Coronary artery (tissue), 2 donors: ENCODE results near the gene WARS2.

Experiments used
- DNase-seq: peaks from one replicate; pipeline ENCODE4 v3.0.0-alpha.2; 2017; ENCODE audit warnings: low spot score
- H3K27ac ChIP-seq, 2 donors: fragments of 200-600 bp; sonication (generic); one replicate each; pipeline ENCODE4 v1.5.1; 2016 to 2019
- H3K4me3 ChIP-seq: fragments of 200-600 bp; sonication (generic); 2 replicates; pipeline ENCODE4 v1.5.1; 2016; ENCODE audit warnings: mild to moderate bottlenecking, moderate library complexity
- TF ChIP-seq, protein P1 (sequence below): fragments of 200-600 bp; sonication (generic); IDR thresholded peaks from one replicate; pipeline ENCODE4 v1.5.1; 2019; ENCODE audit warnings: antibody characterized with exemption

The WARS2 gene

GRCh38 chr1:119115736-119116135, 24.7 kb downstream of the WARS2 start:
- Histone ChIP-seq H3K27ac (no peak overlapping the region), H3K4me3 (no peak overlapping the region)
- no peak for DNase-seq
- TF ChIP-seq, protein P1, sequence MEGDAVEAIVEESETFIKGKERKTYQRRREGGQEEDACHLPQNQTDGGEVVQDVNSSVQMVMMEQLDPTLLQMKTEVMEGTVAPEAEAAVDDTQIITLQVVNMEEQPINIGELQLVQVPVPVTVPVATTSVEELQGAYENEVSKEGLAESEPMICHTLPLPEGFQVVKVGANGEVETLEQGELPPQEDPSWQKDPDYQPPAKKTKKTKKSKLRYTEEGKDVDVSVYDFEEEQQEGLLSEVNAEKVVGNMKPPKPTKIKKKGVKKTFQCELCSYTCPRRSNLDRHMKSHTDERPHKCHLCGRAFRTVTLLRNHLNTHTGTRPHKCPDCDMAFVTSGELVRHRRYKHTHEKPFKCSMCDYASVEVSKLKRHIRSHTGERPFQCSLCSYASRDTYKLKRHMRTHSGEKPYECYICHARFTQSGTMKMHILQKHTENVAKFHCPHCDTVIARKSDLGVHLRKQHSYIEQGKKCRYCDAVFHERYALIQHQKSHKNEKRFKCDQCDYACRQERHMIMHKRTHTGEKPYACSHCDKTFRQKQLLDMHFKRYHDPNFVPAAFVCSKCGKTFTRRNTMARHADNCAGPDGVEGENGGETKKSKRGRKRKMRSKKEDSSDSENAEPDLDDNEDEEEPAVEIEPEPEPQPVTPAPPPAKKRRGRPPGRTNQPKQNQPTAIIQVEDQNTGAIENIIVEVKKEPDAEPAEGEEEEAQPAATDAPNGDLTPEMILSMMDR = no peak

DNA sequence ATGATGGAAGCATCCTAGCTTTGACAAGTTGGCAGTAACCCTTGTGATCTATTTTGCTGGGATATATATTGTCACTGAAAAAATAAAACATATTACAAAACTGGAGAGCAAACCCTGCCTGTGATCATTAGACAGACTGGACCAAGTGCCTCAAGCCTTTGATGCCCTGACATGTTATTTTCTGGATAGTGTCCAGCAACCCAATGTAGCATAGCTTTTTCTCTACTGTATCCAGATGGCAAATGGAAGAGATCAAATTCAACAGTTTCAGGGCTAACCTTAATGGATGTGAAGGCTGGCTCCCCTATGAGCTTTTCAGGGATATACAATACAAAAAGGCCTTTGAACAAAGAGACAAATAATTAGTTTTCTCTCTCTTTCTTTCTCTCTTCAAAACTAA, 25.1 kb downstream of the WARS2 start:
- Histone ChIP-seq H3K27ac (no peak overlapping the region), H3K4me3 (no peak overlapping the region)
- DNase-seq = no peak
- TF ChIP-seq, protein P1 = no peak

DNA sequence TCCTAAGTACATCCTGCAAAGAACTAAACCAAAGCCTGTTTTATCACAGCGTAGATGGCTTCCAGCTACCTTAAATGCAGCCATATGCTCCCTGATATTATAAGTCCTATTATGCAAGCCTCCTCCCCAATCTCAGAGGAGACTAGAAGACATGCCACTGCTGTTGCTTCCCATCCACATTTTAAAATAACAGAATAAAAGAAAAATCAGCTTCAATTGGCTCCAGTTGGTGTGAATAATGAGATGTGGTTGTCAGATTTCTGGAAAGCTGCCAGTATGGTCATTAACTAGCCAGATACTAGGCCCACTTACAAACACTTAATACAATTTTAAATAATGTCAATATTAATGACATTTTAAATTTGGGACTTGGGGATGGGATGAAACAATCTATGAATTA, 25.7 kb downstream of the WARS2 start:
- Histone ChIP-seq H3K4me3 (no peak overlapping the region), H3K27ac (no peak overlapping the region)
- TF ChIP-seq, protein P1 = no peak
- DNase-seq = no peak

DNA sequence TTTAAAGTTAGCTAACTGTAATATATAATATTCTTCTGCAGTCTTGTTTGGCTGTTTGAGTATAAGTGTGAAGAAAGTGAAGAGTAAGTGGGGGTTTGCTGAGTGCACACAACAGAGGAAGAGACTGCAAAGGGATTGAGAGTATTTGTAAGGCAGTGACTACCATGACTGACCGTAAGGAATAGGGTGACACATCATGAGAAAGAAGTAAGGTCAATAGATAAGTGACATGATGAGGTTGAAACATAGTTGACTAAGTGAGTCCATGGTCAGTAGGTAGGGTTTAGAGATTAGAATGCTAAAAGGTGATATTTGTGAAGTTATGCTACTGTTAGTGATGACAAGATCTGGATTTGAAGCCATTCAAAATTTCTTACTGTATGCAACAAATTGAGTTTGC, 27.7 kb downstream of the WARS2 start:
- DNase-seq = no peak
- TF ChIP-seq, protein P1 = no peak
- Histone ChIP-seq H3K4me3 (no peak overlapping the region), H3K27ac (no peak overlapping the region)

DNA sequence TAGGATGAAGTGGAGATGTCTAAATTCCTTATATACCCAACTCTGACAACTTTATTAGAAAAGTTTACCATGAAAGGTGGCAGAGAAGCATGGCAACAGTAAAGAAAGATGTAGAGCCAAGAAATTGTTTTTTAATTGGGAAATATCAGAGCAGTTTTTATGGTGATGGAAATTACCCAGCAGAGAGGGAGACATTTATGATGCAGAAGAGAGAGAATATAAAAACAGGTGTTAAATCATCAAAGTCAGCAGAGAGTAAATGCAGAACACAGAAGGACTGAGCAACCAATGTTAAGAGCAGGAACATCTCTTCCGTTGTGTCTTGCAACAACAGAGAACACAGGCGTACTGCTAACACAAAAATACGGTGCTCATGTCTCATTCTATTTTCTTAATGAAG, 28.2 kb downstream of the WARS2 start:
- TF ChIP-seq, protein P1 = no peak
- H3K27ac ChIP-seq = no peak overlapping the region
- no peak for DNase-seq
- no peak overlapping the region for H3K4me3 ChIP-seq

DNA sequence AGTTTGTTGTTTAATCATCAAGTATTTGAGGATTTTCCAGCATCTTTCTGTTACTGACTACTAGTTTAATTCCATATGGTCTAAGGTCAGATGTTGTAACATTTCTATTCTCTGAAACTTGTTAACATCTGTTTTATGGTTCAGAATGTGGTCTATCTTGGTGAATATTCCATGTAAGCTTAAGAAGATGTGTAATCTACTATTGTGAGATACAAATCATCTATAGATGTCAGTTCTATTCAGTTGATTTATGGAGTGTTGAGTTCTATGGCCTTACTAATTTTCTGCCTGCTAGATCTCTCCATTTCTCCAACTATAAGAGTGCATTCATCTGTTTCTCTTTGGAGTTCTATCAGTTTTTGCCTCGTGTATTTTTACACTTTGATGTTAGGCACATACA, 31.5 kb downstream of the WARS2 start:
- TF ChIP-seq, protein P1 = no peak
- no peak overlapping the region for H3K27ac ChIP-seq
- no peak overlapping the region for H3K4me3 ChIP-seq
- no peak for DNase-seq

DNA sequence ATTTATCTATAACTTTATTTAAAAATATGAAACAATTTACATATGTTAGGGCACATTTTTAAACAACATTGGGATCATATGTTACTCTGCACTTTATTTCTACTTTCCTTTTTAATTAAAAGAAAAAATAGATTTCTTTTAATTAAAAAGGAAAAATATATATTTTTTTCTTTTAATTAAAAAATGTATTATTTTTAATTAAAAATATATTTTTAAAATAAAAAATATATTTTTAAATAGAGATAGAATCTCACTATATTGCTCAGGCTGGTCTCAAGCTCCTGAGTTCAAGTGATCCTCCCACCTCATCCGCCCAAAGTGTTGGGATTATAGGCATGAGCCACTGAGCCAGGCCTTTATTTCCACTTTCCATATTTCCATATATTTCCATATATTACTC, 36.7 kb downstream of the WARS2 start:
- H3K4me3 ChIP-seq = no peak overlapping the region
- no peak for DNase-seq
- no peak overlapping the region for H3K27ac ChIP-seq
- TF ChIP-seq, protein P1 = no peak
